Measurements from ENCODE around the gene HDAC10. TPM values are rescaled to one million over a fixed set of nuclear protein-coding genes. Genes with fewer than 3 reads are reported as not detected.
"Not testable (repeated sequence)": the region's sequence is repeated elsewhere in the genome, so short reads cannot be mapped to it uniquely, and the experiment has no call there.

Gene HDAC10
- total RNA-seq, 1 donor from 2014 or later = 11.3 TPM

- no peak for DNase-seq (ENCODE audit: low read depth in 2 of 2)
These were observed 35.2 kb upstream of the HDAC10 start for GRCh38 chr22:50286275-50286674.

DNA sequence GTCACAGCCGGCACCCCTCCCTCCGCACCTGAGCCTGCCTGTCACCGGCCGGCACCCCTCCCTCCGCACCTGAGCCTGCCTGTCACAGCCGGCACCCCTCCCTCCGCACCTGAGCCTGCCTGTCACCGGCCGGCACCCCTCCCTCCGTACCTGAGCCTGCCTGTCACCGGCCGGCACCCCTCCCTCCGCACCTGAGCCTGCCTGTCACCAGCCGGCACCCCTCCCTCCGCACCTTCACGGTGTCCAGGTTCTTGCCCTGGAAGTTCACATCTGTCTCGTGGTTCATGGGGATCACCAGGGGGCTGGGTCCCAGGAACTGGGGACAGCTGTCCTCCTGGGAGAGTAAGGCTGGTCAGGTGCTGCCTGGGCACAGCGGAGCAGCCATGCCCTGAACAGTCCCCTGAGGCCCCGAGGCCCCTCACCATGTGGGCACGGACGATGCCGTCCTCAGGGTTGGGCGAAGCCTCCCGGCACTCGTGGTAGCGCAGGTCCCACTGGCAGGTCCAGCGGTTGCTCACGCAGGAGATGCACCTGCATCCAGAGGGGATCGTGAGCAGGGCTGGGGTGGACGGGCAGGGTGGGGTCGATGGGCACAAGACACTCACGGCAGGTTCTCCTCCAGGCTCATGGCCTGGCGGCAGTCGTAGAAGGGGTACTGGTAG is 34.6 kb upstream of the HDAC10 start:
- DNase-seq (ENCODE audit: low read depth in 2 of 2) = no peak

DNA sequence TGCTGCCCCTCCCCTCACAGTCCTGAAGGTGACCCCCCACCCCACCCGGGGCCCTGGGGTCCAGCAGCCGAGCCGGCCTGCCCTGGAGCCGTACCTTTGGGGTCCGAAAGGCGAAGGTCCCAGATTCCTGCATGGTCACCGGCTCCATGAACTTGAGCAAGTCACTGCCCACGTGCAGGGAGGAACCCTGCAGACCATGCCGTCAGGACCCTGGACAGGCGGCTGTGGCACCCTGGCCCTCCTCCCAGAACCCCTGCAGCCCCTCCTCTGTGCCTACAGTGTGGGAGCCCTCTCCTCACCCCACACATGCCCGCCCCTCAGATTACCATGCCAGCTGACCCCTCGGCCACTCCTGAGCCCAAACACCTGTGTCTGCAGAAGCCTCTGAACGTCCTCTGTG is 33.4 kb upstream of the HDAC10 start:
- no peak for DNase-seq (ENCODE audit: low read depth in 2 of 2)

GRCh38 chr22:50283821-50284220 is 32.8 kb upstream of the HDAC10 start:
- DNase-seq (ENCODE audit: low read depth in 2 of 2) = no peak

- DNase-seq (ENCODE audit: low read depth in 2 of 2) = peak in 1 of 2 donors; percentile 64
These were observed 31.5 kb upstream of the HDAC10 start for GRCh38 chr22:50282361-50283155.

DNA sequence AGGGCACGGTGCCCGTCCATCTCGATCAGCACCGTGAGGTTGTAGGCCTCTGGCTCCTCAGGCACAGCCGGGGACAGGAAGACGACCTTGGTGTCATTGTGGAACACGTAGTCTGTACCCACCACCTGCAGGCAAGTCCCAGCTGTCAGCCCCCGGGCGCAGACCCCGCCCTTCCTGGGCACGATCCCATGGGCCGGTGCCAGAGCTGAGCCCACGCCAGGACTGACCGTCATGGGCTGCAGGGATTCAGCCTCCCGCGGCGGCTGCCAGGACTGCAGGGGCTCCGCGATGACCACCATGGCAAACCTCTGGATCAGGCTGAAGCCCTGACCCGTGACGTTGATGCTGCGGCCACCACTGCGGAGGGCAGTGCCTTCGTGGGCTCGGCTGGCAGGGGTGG is 30.9 kb upstream of the HDAC10 start:
- DNase-seq (ENCODE audit: low read depth in 2 of 2) = no peak

- DNase-seq (ENCODE audit: low read depth in 2 of 2) = no peak
These were observed 30.3 kb upstream of the HDAC10 start for GRCh38 chr22:50281384-50281760.

DNA sequence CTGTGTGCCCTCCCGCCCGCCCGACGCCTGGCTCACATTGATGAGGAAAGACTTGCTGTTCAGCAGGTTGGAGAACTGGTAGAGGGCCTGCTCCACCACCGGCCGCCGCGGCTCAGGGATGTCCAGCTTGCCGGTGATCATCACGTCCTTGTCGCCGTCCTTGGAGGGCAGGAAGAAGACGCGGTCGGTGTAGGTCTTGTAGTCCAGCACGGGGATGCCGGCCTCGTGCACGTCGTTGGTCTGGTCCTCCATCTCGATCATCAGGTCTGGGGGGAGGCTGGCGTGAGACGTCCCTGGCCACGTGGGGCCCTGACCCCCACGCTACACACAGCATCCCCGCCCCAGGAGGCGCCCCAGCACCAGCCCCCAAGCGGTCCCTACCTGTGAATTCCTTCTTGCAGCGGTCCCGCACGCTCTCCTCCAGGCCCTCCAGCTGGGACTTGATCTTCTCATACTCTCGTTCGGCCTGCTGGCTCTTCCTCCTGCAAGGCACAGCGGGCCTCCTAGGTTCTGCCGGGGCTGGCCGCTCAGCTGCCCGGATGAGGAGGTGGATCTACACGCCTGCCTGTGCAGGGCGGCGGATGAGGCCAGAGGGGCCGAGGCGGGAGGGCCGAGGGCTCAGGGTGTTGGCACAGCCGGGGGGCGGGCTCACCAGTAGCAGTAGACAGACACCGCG is 29.8 kb upstream of the HDAC10 start:
- no peak for DNase-seq (ENCODE audit: low read depth in 2 of 2)

DNA sequence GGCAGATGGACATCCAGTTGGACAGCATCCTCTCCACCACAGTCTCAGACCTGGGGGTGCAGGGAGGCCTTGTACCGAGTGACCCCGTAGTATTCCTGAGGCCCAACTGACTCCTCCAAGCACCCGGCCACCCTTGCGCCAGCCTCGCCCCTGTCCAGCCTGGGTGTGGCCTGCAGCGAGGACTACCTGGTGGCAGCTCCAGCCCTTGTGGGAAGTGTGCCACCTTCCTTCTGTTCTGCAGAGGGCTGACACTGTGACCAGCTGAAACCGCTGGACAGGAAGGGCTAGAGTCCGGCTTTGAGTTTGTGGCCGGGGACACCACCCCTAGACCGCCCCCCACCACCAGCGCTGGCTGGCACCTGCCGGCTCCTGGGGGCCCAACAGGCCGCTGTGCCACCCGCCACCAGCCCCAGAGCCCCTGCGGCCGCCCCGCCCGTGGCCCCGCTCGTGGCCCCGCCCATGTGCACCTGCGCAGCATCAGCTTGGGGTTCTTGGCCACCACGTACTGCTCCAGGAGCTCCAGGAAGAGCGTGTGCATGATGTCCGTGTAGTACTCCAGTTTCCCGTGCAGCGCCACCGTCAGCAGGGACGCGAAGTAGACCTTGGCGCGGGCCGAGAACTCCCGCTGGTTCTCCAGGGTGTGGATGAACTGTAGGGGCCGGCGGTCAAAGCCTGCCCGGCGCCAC is 29.1 kb upstream of the HDAC10 start:
- DNase-seq (ENCODE audit: low read depth in 2 of 2) = no peak

GRCh38 chr22:50278956-50279619 is 28.0 kb upstream of the HDAC10 start:
- no peak for DNase-seq (ENCODE audit: low read depth in 2 of 2)

DNA sequence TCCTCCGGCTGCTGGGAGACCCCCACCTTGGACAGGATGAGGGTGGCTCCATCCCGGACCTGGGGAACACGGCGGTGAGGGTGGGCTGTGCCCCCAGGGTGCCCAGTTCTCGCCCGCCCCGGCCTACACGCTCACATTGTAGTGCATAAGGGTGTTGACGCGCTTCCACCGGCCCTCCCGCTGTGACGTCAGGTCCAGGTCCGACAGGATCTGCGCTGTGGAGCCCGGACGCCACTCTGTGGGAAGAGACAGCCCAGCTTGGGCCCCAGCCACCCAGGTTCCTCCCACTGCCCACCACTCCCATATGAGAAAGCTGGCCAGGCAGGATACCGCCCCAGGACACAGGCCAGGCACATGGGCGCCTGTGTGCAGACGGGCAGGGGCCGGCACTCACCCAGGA is 27.4 kb upstream of the HDAC10 start:
- DNase-seq (ENCODE audit: low read depth in 2 of 2) = no peak

- no peak for DNase-seq (ENCODE audit: low read depth in 2 of 2)
These were observed 26.7 kb upstream of the HDAC10 start for GRCh38 chr22:50277761-50278160.

DNA sequence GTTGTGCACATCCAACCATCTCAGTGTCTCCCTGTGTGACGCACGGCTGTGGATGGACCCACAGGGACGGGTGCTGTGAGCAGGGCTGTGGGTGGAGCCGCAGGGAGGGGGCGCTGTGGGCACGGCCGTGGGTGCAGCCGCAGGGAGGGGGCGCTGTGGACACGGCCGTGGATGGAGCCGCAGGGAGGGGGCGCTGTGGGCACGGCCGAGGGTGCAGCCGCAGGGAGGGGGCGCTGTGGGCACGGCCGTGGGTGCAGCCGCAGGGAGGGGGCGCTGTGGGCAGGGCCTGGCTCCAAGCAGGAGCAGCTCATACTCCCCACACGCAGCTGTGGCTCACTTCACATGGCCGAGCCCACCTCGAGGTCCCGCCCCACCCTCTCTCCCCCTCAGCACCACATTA is 25.1 kb upstream of the HDAC10 start:
- DNase-seq (ENCODE audit: low read depth in 2 of 2) = peak; percentile 72 to 80

DNA sequence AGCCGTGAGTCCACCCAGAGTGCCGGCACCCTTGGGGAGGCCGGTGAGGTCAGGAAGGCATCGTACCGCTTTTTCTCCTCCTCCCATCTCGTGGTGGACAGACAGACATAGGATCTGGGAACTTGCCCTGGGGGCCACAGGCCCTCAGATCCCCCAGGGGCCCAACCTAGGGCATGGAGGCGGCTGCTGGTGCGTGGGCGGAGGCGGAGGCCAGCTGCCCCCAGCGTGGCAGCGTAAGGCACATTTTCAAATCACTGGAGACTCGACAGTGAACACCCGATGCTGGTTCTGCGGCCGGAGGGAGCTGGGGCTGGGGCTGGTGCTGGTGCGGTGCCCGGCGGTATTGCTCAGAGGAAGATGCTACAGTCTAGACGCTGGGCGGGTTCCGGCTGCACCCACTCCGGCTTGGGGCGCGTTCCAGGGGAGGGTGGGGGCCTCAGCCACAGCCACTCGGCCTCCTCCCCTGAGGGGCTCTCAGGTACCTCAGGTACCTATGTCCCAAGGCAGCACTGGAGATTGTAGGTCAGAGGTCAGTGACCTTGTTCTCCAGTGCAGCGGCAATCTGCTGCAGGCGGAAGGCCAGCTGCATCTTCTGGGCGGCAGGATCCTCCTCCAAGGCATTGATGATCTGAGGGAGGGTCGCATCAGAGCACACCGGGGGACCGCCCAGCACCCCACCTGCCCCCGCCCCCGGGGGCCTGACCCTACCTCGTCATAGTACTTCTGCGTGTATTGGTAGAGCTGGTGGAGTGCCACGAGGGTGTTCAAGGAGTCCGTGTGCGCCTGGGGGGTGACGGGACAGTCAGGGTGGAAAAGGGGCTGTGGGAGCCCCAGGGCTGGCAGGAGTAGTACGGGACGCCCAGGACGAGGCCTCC is 24.4 kb upstream of the HDAC10 start:
- DNase-seq (ENCODE audit: low read depth in 2 of 2) = no peak

DNA sequence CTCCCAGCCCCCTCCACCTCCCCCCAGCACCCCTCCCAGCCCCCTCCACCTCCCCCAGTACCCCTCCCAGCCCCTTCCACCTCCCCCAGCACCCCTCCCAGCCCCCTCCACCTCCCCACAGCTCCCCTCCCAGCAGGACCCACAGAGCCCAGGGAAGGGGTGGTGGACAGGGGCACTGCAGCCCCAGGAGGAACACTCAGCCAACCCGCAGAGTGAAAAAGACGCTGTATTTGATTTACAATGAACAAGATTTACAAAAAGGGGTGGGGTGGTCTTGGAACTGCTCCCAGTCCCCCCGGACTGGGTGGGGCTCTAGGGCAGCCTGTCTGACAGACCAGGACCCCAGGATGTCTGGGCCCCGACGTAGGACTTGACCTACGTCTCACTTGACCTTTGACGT is 23.7 kb upstream of the HDAC10 start:
- DNase-seq (ENCODE audit: low read depth in 2 of 2) = no peak

DNA sequence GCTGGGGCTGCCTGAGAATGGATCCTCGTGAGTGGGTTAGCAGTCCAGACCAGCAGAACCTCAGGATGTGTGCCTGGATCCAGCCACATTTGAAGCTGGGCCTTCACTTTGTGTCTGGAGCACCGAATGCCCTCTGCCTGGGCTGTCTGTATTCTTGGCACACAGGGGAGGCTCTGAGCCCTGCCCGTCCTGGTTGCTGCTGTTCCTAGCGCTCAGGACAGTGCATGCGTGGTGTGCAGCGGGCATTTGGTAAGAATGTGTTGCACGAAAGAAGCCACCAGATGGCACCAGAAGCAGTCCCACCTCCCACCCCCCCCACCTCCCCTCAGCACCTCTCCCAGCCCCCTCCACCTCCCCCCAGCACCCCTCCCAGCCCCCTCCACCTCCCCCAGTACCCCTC is 23.2 kb upstream of the HDAC10 start:
- peak; percentile 63 to 83 for DNase-seq (ENCODE audit: low read depth in 2 of 2)

GRCh38 chr22:50273781-50274180 is 22.7 kb upstream of the HDAC10 start:
- DNase-seq (ENCODE audit: low read depth in 2 of 2) = not testable (repeated sequence)

DNA sequence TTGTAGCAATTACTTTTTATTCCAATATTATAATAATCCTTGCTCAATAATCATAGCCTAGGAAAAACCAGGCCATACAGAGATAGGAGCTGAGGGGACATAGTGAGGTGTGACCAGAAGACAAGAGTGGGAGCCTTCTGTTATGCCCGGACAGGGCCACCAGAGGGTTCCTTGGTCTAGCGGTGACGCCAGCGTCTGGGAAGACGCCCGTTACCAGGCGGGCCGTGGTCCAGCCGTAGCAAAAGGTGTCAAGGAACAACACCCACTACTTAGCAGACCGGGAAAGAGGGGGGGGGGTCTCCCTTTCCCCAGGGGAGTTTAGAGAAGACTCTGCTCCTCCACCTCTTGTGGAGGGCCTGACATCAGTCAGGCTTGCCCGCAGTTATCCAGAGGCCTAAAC is 22.3 kb upstream of the HDAC10 start:
- DNase-seq (ENCODE audit: low read depth in 2 of 2) = not testable (repeated sequence)

GRCh38 chr22:50272044-50272802 is 21.2 kb upstream of the HDAC10 start:
- peak in 1 of 2 donors; percentile 34 for DNase-seq (ENCODE audit: low read depth in 2 of 2)

- DNase-seq (ENCODE audit: low read depth in 2 of 2) = peak; percentile 59 to 79
These were observed 20.5 kb upstream of the HDAC10 start for GRCh38 chr22:50271519-50271970.

All from lung microvascular endothelial cell (primary cell).